HEK293 (cell line): ENCODE measurements around the gene ZNF654.

Experiments used
- CTCF ChIA-PET: fragments of 350-600 bp; formaldehyde crosslinking; extraction: SDS; loops from one replicate; lab custom pipeline; 2021; ENCODE audit warnings: antibody characterized with exemption; lab: Yijun Ruan, JAX
- POLR2A ChIA-PET: fragments of 300-600 bp; formaldehyde crosslinking; extraction: SDS; loops from one replicate; lab custom pipeline; 2020; ENCODE audit warnings: antibody characterized with exemption, inconsistent platforms; lab: Yijun Ruan, JAX
- H3K27ac ChIP-seq: fragments of 200-500 bp; sonication (Bioruptor generic); 2 replicates; pipeline ENCODE4 v1.5.1; 2014; ENCODE audit warnings: low read depth, low read length, control low read depth, inconsistent platforms; ENCODE audit errors: extremely low read depth
- H3K36me3 ChIP-seq, 2 experiments: fragments of 200-500 bp in 1 of 2; sonication (Bioruptor generic) in 1 of 2; 1 replicate in 1 of 2; 2 replicates in 1 of 2; pipeline ENCODE4 v1.5.1; 2014 to 2017; ENCODE audit warnings: inconsistent platforms in 2 of 2, low read length in 2 of 2; ENCODE audit not compliant: control insufficient read depth in 2 of 2, insufficient read depth in 1 of 2
- H3K4me1 ChIP-seq: fragments of 200-500 bp; sonication (Bioruptor generic); 2 replicates; pipeline ENCODE4 v1.5.1; 2014; ENCODE audit warnings: mild to moderate bottlenecking, low read length, inconsistent platforms; ENCODE audit not compliant: control insufficient read depth, insufficient read depth
- H3K4me3 ChIP-seq: 2 replicates; pipeline ENCODE4 v1.5.1; 2011; ENCODE audit warnings: low read depth, mild to moderate bottlenecking, control low read depth, low read length, moderate library complexity
- H3K9me3 ChIP-seq: fragments of 200-500 bp; sonication (Bioruptor generic); 2 replicates; pipeline ENCODE4 v1.5.1; 2014; ENCODE audit warnings: low read depth, low read length, inconsistent platforms; ENCODE audit not compliant: control insufficient read depth, insufficient read depth
- EGR2 ChIP-seq: fragments of 450-650 bp; formaldehyde crosslinking; IDR thresholded peaks from 2 replicates; pipeline ENCODE4 v1.5.1; 2016; ENCODE audit warnings: low read depth, missing biosample characterization, missing genetic modification characterization
- KLF10 ChIP-seq: fragments of 450-650 bp; IDR thresholded peaks from 2 replicates; pipeline ENCODE4 v1.5.1; 2018; ENCODE audit warnings: missing biosample characterization, mild to moderate bottlenecking, missing genetic modification characterization
- SCRT1 ChIP-seq: fragments of 450-650 bp; formaldehyde crosslinking; IDR thresholded peaks from 2 replicates; pipeline ENCODE4 v1.5.1; 2016; ENCODE audit warnings: missing biosample characterization, missing genetic modification characterization, borderline replicate concordance
- SETDB1 ChIP-seq: IDR thresholded peaks from one replicate; pipeline ENCODE4 v1.6.1; 2017; ENCODE audit warnings: mild to moderate bottlenecking, low read length, moderate library complexity, mixed read lengths; ENCODE audit not compliant: insufficient read length
- SP3 ChIP-seq: fragments of 450-650 bp; formaldehyde crosslinking; IDR thresholded peaks from 2 replicates; pipeline ENCODE4 v1.5.1; 2016; ENCODE audit warnings: missing biosample characterization, missing genetic modification characterization
- ZBTB21 ChIP-seq: fragments of 450-650 bp; formaldehyde crosslinking; IDR thresholded peaks from 2 replicates; pipeline ENCODE4 v1.5.1; 2017; ENCODE audit warnings: missing biosample characterization, missing genetic modification characterization
- ZNF132 ChIP-seq: fragments of 450-650 bp; formaldehyde crosslinking; IDR thresholded peaks from 2 replicates; pipeline ENCODE4 v1.5.1; 2017; ENCODE audit warnings: missing biosample characterization, missing genetic modification characterization, borderline replicate concordance
- ZNF169 ChIP-seq: fragments of 450-650 bp; formaldehyde crosslinking; IDR thresholded peaks from 2 replicates; pipeline ENCODE4 v1.5.1; 2016; ENCODE audit warnings: missing biosample characterization, missing genetic modification characterization
- ZNF292 ChIP-seq: fragments of 450-650 bp; formaldehyde crosslinking; IDR thresholded peaks from 2 replicates; pipeline ENCODE4 v1.5.1; 2016; ENCODE audit warnings: low read depth, missing biosample characterization, missing genetic modification characterization, borderline replicate concordance
- ZNF394 ChIP-seq: fragments of 450-650 bp; formaldehyde crosslinking; IDR thresholded peaks from 2 replicates; pipeline ENCODE4 v1.5.1; 2016; ENCODE audit warnings: missing biosample characterization, missing genetic modification characterization, mild to moderate bottlenecking, moderate library complexity, borderline replicate concordance
- ZNF529 ChIP-seq: fragments of 450-650 bp; formaldehyde crosslinking; IDR thresholded peaks from 2 replicates; pipeline ENCODE4 v1.5.1; 2017; ENCODE audit warnings: missing genetic modification characterization, missing biosample characterization; ENCODE audit not compliant: insufficient replicate concordance
- ZNF530 ChIP-seq: fragments of 450-650 bp; formaldehyde crosslinking; IDR thresholded peaks from 2 replicates; pipeline ENCODE4 v1.5.1; 2016; ENCODE audit warnings: low read depth, missing biosample characterization, missing genetic modification characterization
- TF ChIP-seq, protein P1 (sequence below): fragments of 450-650 bp; formaldehyde crosslinking; IDR thresholded peaks from 2 replicates; pipeline ENCODE4 v1.5.1; 2016; ENCODE audit warnings: missing biosample characterization, missing genetic modification characterization
- TF ChIP-seq, protein P2 (sequence below): fragments of 450-650 bp; formaldehyde crosslinking; conservative IDR thresholded peaks from 2 replicates; pipeline ENCODE4 v1.5.1; 2016; ENCODE audit warnings: low read depth, missing biosample characterization, missing genetic modification characterization
- TF ChIP-seq, protein P3 (sequence below): fragments of 450-650 bp; formaldehyde crosslinking; IDR thresholded peaks from 2 replicates; pipeline ENCODE4 v1.5.1; 2016; ENCODE audit warnings: missing biosample characterization, missing genetic modification characterization, low read depth
- TF ChIP-seq, protein P4 (sequence below): fragments of 450-650 bp; formaldehyde crosslinking; IDR thresholded peaks from 2 replicates; pipeline ENCODE4 v1.5.1; 2016; ENCODE audit warnings: missing biosample characterization, missing genetic modification characterization
- TF ChIP-seq, protein P5 (sequence below): fragments of 450-650 bp; IDR thresholded peaks from 2 replicates; pipeline ENCODE4 v1.5.1; 2018; ENCODE audit warnings: missing biosample characterization, mild to moderate bottlenecking, missing genetic modification characterization

Gene ZNF654

DNA sequence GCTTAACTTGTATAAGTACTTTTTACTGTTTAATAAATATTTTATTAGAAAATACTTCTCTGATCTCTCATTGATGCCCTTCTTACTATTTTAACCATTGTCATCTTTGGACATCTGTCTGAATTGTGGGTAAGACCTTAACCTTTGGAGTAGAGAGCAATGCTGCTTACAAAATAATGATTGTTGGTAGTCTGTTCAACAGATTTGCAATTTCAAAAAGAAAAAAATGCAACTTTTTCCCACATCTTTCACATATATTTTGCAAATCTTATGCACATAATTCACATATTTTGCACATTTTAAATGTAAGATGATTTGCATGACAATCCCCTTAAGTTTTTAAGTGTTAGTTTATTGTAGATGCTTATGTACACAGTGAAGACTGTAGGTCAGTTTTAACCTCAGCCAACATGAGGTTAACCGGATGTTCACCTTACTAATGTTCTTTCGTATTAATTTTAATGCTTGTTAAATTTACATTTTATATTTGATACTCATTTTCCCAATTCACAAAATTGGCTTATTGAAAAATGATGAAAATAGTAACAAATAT lies 107.4 kb downstream of the ZNF654 start:
- H3K9me3 ChIP-seq = no peaks in the 10 kb centered on the region
- no peak overlapping the region for H3K4me3 ChIP-seq
- TF ChIP-seq KLF10 (no peak), ZNF169 (no peak), ZNF529 (tag by site-specific recombination) (no peak), ZBTB21 (no peak), SETDB1 (no peak), SCRT1 (tag by site-specific recombination) (no peak), ZNF394 (tag by site-specific recombination) (no peak), SP3 (tag by site-specific recombination) (no peak), ZNF132 (no peak), ZNF292 (tag by site-specific recombination) (no peak), ZNF530 (tag by site-specific recombination) (no peak), EGR2 (tag by site-specific recombination) (no peak)
- TF ChIP-seq, protein P1, sequence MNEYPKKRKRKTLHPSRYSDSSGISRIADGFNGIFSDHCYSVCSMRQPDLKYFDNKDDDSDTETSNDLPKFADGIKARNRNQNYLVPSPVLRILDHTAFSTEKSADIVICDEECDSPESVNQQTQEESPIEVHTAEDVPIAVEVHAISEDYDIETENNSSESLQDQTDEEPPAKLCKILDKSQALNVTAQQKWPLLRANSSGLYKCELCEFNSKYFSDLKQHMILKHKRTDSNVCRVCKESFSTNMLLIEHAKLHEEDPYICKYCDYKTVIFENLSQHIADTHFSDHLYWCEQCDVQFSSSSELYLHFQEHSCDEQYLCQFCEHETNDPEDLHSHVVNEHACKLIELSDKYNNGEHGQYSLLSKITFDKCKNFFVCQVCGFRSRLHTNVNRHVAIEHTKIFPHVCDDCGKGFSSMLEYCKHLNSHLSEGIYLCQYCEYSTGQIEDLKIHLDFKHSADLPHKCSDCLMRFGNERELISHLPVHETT (tag by site-specific recombination) = no peak
- TF ChIP-seq, protein P2, sequence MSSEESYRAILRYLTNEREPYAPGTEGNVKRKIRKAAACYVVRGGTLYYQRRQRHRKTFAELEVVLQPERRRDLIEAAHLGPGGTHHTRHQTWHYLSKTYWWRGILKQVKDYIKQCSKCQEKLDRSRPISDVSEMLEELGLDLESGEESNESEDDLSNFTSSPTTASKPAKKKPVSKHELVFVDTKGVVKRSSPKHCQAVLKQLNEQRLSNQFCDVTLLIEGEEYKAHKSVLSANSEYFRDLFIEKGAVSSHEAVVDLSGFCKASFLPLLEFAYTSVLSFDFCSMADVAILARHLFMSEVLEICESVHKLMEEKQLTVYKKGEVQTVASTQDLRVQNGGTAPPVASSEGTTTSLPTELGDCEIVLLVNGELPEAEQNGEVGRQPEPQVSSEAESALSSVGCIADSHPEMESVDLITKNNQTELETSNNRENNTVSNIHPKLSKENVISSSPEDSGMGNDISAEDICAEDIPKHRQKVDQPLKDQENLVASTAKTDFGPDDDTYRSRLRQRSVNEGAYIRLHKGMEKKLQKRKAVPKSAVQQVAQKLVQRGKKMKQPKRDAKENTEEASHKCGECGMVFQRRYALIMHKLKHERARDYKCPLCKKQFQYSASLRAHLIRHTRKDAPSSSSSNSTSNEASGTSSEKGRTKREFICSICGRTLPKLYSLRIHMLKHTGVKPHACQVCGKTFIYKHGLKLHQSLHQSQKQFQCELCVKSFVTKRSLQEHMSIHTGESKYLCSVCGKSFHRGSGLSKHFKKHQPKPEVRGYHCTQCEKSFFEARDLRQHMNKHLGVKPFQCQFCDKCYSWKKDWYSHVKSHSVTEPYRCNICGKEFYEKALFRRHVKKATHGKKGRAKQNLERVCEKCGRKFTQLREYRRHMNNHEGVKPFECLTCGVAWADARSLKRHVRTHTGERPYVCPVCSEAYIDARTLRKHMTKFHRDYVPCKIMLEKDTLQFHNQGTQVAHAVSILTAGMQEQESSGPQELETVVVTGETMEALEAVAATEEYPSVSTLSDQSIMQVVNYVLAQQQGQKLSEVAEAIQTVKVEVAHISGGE = no peak
- TF ChIP-seq, protein P3, sequence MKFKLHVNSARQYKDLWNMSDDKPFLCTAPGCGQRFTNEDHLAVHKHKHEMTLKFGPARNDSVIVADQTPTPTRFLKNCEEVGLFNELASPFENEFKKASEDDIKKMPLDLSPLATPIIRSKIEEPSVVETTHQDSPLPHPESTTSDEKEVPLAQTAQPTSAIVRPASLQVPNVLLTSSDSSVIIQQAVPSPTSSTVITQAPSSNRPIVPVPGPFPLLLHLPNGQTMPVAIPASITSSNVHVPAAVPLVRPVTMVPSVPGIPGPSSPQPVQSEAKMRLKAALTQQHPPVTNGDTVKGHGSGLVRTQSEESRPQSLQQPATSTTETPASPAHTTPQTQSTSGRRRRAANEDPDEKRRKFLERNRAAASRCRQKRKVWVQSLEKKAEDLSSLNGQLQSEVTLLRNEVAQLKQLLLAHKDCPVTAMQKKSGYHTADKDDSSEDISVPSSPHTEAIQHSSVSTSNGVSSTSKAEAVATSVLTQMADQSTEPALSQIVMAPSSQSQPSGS (tag by site-specific recombination) = no peak
- TF ChIP-seq, protein P4, sequence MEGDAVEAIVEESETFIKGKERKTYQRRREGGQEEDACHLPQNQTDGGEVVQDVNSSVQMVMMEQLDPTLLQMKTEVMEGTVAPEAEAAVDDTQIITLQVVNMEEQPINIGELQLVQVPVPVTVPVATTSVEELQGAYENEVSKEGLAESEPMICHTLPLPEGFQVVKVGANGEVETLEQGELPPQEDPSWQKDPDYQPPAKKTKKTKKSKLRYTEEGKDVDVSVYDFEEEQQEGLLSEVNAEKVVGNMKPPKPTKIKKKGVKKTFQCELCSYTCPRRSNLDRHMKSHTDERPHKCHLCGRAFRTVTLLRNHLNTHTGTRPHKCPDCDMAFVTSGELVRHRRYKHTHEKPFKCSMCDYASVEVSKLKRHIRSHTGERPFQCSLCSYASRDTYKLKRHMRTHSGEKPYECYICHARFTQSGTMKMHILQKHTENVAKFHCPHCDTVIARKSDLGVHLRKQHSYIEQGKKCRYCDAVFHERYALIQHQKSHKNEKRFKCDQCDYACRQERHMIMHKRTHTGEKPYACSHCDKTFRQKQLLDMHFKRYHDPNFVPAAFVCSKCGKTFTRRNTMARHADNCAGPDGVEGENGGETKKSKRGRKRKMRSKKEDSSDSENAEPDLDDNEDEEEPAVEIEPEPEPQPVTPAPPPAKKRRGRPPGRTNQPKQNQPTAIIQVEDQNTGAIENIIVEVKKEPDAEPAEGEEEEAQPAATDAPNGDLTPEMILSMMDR = no peak
- TF ChIP-seq, protein P5, sequence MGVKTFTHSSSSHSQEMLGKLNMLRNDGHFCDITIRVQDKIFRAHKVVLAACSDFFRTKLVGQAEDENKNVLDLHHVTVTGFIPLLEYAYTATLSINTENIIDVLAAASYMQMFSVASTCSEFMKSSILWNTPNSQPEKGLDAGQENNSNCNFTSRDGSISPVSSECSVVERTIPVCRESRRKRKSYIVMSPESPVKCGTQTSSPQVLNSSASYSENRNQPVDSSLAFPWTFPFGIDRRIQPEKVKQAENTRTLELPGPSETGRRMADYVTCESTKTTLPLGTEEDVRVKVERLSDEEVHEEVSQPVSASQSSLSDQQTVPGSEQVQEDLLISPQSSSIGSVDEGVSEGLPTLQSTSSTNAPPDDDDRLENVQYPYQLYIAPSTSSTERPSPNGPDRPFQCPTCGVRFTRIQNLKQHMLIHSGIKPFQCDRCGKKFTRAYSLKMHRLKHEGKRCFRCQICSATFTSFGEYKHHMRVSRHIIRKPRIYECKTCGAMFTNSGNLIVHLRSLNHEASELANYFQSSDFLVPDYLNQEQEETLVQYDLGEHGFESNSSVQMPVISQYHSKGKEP (tag by site-specific recombination) = no peak
- no peaks in the 10 kb centered on the region for H3K4me1 ChIP-seq
- ChIA-PET POLR2A (no interaction called here), CTCF (interaction anchor here (1.4 kb wide), 1 partner anchor 14 kb away, joined by 3 read pairs; no protein-coding TSS in a partner anchor)
- H3K27ac ChIP-seq = no peak overlapping the region
- peaks cover 0 to 10% of the 10 kb centered on the region in 2 experiments; a peak in 1 of 3 replicates for H3K36me3 ChIP-seq
